Cortex of kidney (tissue), 1 donor: ENCODE data around the gene LRRC72.

Experiments
- DNase-seq: peaks from one replicate; lab custom pipeline; 2025; lab: John Stamatoyannopoulos, UW

The LRRC72 gene

DNA sequence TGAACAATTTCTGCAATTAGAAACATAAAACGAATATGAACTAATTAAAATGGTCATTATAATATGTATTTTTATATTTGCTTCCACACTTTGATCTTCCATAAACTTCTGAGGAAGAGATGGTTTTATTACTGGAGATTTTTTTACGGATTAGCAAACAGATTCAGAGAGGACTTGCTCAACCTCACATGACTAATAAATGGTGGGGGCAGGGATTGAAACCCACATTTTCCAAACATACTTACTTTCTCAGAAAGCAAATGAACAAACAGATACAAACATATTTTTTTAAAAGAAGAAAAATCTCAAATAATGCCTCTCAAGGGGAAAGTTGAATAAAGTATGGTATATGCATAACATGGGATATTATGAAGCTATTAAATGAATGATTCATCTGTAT lies 100.6 kb downstream of the LRRC72 start:
- DNase-seq, result no peak

DNA sequence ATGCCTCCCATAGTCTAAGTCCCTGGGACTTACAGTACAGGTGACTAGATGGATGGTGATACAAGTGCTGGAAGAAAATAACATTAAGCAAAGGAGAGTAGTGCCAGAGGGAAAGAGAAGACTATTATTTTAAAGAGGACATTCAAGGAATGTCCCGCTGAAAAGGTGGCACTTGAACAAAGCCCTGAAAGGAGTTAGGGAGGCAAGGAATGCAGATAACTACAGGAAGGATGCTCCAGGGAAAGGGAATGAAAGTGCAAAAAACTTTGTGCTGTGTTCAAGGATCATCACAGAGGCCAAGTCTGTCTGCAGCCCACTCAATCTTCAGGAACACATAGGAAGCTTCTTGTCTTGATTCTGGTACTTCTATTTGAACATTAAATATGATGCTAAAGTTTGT lies 104.0 kb downstream of the LRRC72 start:
- no peak for DNase-seq
